HG02852 (cell line): ENCODE data around the gene PTPRN2.
"Not testable (repeated sequence)": the region's sequence is repeated elsewhere in the genome, so short reads cannot be mapped to it uniquely, and the experiment has no call there.

Source experiments
- ATAC-seq: cut with Tn5 transposase; IDR thresholded peaks from one replicate; pipeline ENCODE4 v1.9.1; 2021; ENCODE audit warnings: mild to moderate bottlenecking, moderate library complexity; ENCODE audit not compliant: unreplicated experiment

Gene PTPRN2

GRCh38 chr7:158289231-158289630 lies 298.4 kb downstream of the PTPRN2 start:
- no peak for ATAC-seq

GRCh38 chr7:158286210-158286609 lies 301.4 kb downstream of the PTPRN2 start:
- ATAC-seq = no peak

GRCh38 chr7:158285383-158285770 lies 302.2 kb downstream of the PTPRN2 start:
- ATAC-seq = no peak

- no peak for ATAC-seq
These were observed 302.8 kb downstream of the PTPRN2 start for GRCh38 chr7:158284617-158285382.

GRCh38 chr7:158284121-158284520 lies 303.5 kb downstream of the PTPRN2 start:
- ATAC-seq = no peak

- no peak for ATAC-seq
These were observed 304.3 kb downstream of the PTPRN2 start for GRCh38 chr7:158283016-158283974.

GRCh38 chr7:158282461-158283001 lies 305.1 kb downstream of the PTPRN2 start:
- no peak for ATAC-seq

- no peak for ATAC-seq
These were observed 306.2 kb downstream of the PTPRN2 start for GRCh38 chr7:158281441-158281840.

GRCh38 chr7:158280448-158281144 lies 307.0 kb downstream of the PTPRN2 start:
- no peak for ATAC-seq

- no peak for ATAC-seq
These were observed 307.8 kb downstream of the PTPRN2 start for GRCh38 chr7:158279539-158280447.

- ATAC-seq = no peak
These were observed 308.8 kb downstream of the PTPRN2 start for GRCh38 chr7:158278745-158279320.

- ATAC-seq = no peak
These were observed 310.1 kb downstream of the PTPRN2 start for GRCh38 chr7:158277219-158278141.

- no peak for ATAC-seq
These were observed 311.0 kb downstream of the PTPRN2 start for GRCh38 chr7:158276414-158277218.

GRCh38 chr7:158275711-158276413 lies 311.8 kb downstream of the PTPRN2 start:
- ATAC-seq = no peak

- no peak for ATAC-seq
These were observed 312.6 kb downstream of the PTPRN2 start for GRCh38 chr7:158274996-158275395.

GRCh38 chr7:158274404-158274811 lies 313.2 kb downstream of the PTPRN2 start:
- ATAC-seq = no peak

- ATAC-seq = not testable (repeated sequence)
These were observed 313.8 kb downstream of the PTPRN2 start for GRCh38 chr7:158273756-158274342.
